Pancreas (tissue), 10 donors: ENCODE results near the gene EVA1C. TPM values are rescaled to one million over a fixed set of nuclear protein-coding genes. Genes with fewer than 3 reads are reported as not detected.
"Not testable (repeated sequence)": the region's sequence is repeated elsewhere in the genome, so short reads cannot be mapped to it uniquely, and the experiment has no call there.

Experiments used
- ATAC-seq, 4 donors: fragments of 200-7000 bp; cut with Tn5 transposase; one replicate each; pipeline versions ENCODE4 v1.8.0 to v1.9.1; 2020; ENCODE audit warnings: mild to moderate bottlenecking in 4 of 4, moderate library complexity in 4 of 4
- DNase-seq, 6 donors: peaks; one replicate each; pipeline ENCODE4 v3.0.0-alpha.2; 2020
- FAIRE-seq: peaks from 2 replicates; lab custom pipeline; 2012; peaks lifted over from hg19 to GRCh38; lab: Jason Lieb, UNC
- H3K27ac ChIP-seq, 4 donors: fragments of 200-600 bp; sonication (generic); 1 replicate in 3 of 4; 2 replicates in 1 of 4; pipeline versions ENCODE4 v1.5.0 to v1.8.0; 2020
- H3K27me3 ChIP-seq, 4 donors: fragments of 200-600 bp; one replicate each; pipeline ENCODE4 v1.8.0; 2021
- H3K36me3 ChIP-seq, 3 donors: fragments of 200-600 bp; sonication (generic) in 1 of 3; one replicate each; pipeline versions ENCODE4 v1.5.0 to v1.8.0; 2020 to 2021
- H3K4me1 ChIP-seq, 3 donors: fragments of 200-600 bp; one replicate each; pipeline ENCODE4 v1.8.0; 2021
- H3K4me3 ChIP-seq, 4 donors: fragments of 200-600 bp; sonication (generic) in 2 of 4; one replicate each; pipeline versions ENCODE4 v1.5.0 to v1.8.0; 2020 to 2021
- H3K9me3 ChIP-seq, 4 donors: fragments of 200-600 bp; one replicate each; pipeline ENCODE4 v1.8.0; 2021
- whole genome bisulfite sequencing, 2 donors: extraction: QIAGEN DNeasy Blood & Tissue Kit; methylation state at CpG; one replicate each; pipeline ENCODE4 v1.1.7; 2013; 5-methylcytosine and 5-hydroxymethylcytosine counted together
- intact Hi-C, 3 donors: fragments of 100-400 bp; cut with DNase I; formaldehyde crosslinking; loops; one replicate each; pipeline versions ENCODE4 v1.11.1 to v1.14.2; 2022
- polyA plus RNA-seq, 2 donors: library from polyadenylated mRNA; stranded (reverse); fragments of 200-250 nt; gene quantifications; one replicate each; pipeline ENCODE4 v1.2.3, GENCODE V29; 2013
- total RNA-seq, 6 donors: library from RNA; stranded (reverse); fragmentation: NEBNext Ultra II Directional in 4 of 6; extraction: Animal tissue kit (Norgen Biotek cat#: 25700) in 4 of 6; gene quantifications; one replicate each; pipeline versions ENCODE4 v1.2.1 to v1.2.4, GENCODE V29; 2021 to 2023
- TF ChIP-seq, protein P1 (sequence below), 4 donors: fragments of 200-600 bp; sonication (generic) in 3 of 4; IDR thresholded peaks; one replicate each; pipeline versions ENCODE4 v1.5.0 to v1.8.0; 2021; ENCODE audit warnings: antibody characterized with exemption in 4 of 4
- donor health status: healthy with polysubstance abuse.
- donor health status: DM: no; HTN: no; CAD: no; lungs with moderate emphysema.
- donor health status: DM: no; HTN: no; CAD: no.
- donor health status: control.
- donor health status: control.
- donor health status: Bipolar disorder and iron deficiency.
- donor health status: DM: yes; HTN: yes; CAD: no.
- donor health status: DM: no; HTN: no; CAD: no.
- donor health status: DM: no; HTN: no; CAD: no.
- donor health status: DM: yes; HTN: yes; CAD: no.

The EVA1C gene
- total and polyA plus RNA-seq, 8 donors: 7.9 to 35.9 (median 11.6) TPM

DNA sequence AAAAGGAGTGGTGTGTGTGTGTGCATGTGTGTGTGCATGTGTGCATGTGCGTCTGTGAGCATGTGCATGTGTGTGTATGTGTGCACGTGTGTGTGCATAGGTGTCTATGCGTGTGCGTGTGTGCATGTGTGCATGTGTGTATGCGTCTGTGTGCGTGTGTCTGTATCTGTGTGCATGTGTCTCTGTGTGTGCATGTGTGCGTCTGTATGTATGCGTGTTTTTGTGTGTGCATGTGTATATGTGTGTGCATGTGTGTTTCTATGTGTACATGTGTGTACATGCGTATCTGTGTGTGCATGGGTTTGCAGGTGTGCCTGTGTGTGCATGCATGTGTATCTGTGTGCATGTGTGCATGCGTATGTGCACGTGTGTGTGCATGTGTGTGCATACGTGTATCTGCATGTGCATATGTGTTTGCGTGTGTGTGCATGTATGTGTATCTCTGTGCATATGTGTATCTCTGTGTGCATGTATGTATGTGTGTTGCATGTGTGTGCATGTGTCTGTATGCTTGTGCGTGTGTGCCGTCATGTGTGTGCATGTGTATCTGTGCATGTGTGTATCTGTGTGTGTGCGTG, 94.9 kb downstream of the EVA1C start:
- DNase-seq (no peak), FAIRE-seq (no peak), ATAC-seq (no peak)
- Histone ChIP-seq H3K27ac (no peak overlapping the region), H3K27me3 (no peaks in the 10 kb centered on the region), H3K36me3 (no peaks in the 10 kb centered on the region), H3K4me1 (no peaks in the 10 kb centered on the region), H3K4me3 (no peak overlapping the region), H3K9me3 (no peaks in the 10 kb centered on the region)
- WGBS, 2 donors: 88 to 97% methylated on average over 16 of the region's 16 CpGs
- intact Hi-C loops: no loop called here
- TF ChIP-seq, protein P1, sequence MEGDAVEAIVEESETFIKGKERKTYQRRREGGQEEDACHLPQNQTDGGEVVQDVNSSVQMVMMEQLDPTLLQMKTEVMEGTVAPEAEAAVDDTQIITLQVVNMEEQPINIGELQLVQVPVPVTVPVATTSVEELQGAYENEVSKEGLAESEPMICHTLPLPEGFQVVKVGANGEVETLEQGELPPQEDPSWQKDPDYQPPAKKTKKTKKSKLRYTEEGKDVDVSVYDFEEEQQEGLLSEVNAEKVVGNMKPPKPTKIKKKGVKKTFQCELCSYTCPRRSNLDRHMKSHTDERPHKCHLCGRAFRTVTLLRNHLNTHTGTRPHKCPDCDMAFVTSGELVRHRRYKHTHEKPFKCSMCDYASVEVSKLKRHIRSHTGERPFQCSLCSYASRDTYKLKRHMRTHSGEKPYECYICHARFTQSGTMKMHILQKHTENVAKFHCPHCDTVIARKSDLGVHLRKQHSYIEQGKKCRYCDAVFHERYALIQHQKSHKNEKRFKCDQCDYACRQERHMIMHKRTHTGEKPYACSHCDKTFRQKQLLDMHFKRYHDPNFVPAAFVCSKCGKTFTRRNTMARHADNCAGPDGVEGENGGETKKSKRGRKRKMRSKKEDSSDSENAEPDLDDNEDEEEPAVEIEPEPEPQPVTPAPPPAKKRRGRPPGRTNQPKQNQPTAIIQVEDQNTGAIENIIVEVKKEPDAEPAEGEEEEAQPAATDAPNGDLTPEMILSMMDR (IDR thresholded peaks at IDR 0.05): no peak

DNA sequence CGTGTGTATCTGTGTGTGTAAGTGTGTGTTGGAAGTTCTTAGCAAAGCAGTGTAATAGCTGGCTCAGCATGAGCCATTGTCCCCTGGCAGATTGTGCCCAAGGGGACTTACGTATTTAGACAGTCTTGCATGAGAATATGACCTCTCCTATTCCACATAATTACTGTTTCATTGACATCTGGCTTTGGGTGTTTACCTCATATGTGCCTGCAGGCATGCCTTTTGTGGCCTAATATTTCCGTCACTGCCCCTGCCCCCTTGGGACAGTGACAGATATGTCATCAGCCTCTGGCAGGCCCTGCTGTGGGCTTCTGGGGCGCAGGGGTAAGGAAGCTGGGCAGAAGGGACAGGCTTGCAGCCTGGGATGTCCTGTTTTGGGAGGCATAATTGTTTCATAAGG, 95.5 kb downstream of the EVA1C start:
- intact Hi-C loops, ATAC-seq, H3K4me3 ChIP-seq, FAIRE-seq, H3K27me3 ChIP-seq, H3K9me3 ChIP-seq, DNase-seq, H3K27ac ChIP-seq, H3K36me3 ChIP-seq, H3K4me1 ChIP-seq: not testable (repeated sequence)
- 70 to 88% methylated on average over 4 of the region's 4 CpGs for WGBS, 2 donors

DNA sequence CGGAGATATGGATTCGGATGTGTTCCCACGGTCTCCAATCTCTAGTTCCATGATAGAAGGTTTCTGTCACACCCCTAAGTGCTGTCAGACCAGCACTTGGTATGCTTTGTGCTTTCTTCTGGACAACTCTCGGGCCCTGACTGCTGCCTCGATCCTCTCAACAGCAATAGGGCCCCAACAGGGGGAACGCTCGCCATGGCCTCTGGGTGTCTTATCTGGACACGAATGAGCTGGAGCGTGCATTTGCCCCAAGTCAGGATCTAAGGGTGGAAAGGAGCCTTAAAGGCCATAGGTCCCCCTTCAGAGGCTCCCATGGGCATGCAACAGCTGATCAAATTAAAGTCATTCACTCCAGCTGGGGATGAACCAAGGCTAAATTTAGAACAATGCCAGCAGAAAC, 96.1 kb downstream of the EVA1C start:
- Histone ChIP-seq H3K9me3 (no peaks in the 10 kb centered on the region), H3K27ac (no peak overlapping the region), H3K4me3 (no peak overlapping the region), H3K27me3 (no peaks in the 10 kb centered on the region), H3K36me3 (no peaks in the 10 kb centered on the region), H3K4me1 (no peaks in the 10 kb centered on the region)
- 80 to 88% methylated on average over 9 of the region's 9 CpGs for WGBS, 2 donors
- intact Hi-C loops: no loop called here
- DNase-seq (no peak), ATAC-seq (no peak), FAIRE-seq (no peak)
- TF ChIP-seq, protein P1 (IDR thresholded peaks at IDR 0.05): no peak

DNA sequence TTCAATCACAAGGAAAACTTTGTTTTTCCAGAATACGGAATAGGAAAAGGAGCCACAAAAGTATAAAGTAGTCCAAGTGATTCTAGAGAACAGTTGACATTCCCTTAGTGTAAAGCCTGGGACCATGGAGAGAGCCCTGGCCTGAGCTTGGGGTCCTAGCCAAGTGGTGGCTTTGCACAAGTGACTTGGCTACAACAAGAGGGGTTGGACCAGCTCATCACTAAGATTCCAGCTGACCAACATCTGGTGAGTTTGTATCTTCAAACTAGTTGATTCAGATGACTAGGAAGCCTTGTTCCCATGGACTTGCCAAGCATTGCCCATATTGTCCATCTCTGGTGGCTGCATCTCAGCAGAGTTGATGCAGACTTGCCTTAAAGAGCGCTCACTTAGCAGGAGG, 96.5 kb downstream of the EVA1C start:
- DNase-seq, FAIRE-seq, H3K4me3 ChIP-seq, H3K36me3 ChIP-seq, ATAC-seq, intact Hi-C loops, H3K4me1 ChIP-seq, H3K27ac ChIP-seq, H3K9me3 ChIP-seq, H3K27me3 ChIP-seq: not testable (repeated sequence)
- WGBS, 2 donors: 92 to 95% methylated on average over 2 of the region's 2 CpGs

DNA sequence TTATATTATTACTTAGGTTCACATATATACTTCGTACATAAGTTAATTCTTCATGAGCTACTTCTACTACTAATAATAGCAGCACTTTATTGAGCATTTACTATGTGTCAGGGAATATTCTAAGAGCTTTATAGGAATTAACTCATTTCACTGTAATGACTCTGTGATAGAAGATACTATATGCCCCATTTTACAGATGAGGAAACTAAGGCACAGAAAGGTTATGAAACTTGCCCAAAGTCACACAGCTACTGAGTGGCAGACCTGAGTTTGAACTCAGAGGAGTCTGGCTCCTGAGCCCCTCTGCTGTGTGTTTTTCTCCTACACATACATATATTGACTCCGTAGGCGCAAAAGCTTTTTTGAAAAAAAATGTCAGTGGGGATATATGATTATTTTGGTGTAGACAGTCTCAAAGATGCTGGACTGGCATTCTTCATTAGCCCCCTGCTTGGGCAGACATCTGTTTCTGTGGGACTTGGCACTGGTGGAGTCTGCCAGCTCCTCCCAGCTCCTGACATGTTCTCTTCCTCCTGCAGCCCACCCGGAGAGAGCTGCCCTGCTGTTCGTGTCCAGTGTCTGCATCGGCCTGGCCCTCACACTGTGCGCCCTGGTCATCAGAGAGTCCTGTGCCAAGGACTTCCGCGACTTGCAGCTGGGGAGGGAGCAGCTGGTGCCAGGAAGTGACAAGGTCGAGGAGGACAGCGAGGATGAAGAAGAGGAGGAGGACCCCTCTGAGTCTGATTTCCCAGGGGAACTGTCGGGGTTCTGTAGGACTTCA, 102.0 kb downstream of the EVA1C start:
- DNase-seq: no peak
- 74 to 75% methylated on average over 12 of the region's 12 CpGs for whole genome bisulfite sequencing, 2 donors
- no peaks in the 10 kb centered on the region for H3K36me3 ChIP-seq

More for the DNA sequence above, 102.0 kb downstream of the EVA1C start:
- intact Hi-C loops: no loop called here
- H3K4me1 ChIP-seq: no peaks in the 10 kb centered on the region
- no peak overlapping the region for H3K27ac ChIP-seq
- no peak for FAIRE-seq
- H3K4me3 ChIP-seq: no peak overlapping the region
- ATAC-seq: no peak
- TF ChIP-seq, protein P1 (IDR thresholded peaks at IDR 0.05): no peak
- H3K27me3 ChIP-seq: no peaks in the 10 kb centered on the region
- H3K9me3 ChIP-seq: no peaks in the 10 kb centered on the region
